HTERT RPE-1 (cell line): ENCODE measurements around the gene PFKM.
"Not testable (repeated sequence)": the region's sequence is repeated elsewhere in the genome, so short reads cannot be mapped to it uniquely, and the experiment has no call there.

ENCODE experiments used
- in situ Hi-C: fragments of 300-500 bp; cut with MboI; formaldehyde crosslinking; loops from 4 replicates; pipeline ENCODE4 v1.14.3; 2020; ENCODE audit warnings: low sequenced_read_pairs

The PFKM gene

GRCh38 chr12:48110691-48111311 is 8.4 kb upstream of the PFKM start:
- in situ Hi-C loops, result no loop called here

- in situ Hi-C loops, result not testable (repeated sequence)
These were observed 7.9 kb upstream of the PFKM start for GRCh38 chr12:48111312-48111693.

GRCh38 chr12:48115957-48116356 is 3.2 kb upstream of the PFKM start:
- in situ Hi-C loops, result no loop called here

- in situ Hi-C loops, result no loop called here
These were observed 786 bp upstream of the PFKM start for GRCh38 chr12:48118284-48118871.

- in situ Hi-C loops, result no loop called here
These were observed 651 bp downstream of the PFKM start for GRCh38 chr12:48119834-48120195.

GRCh38 chr12:48121522-48121921 is 2.4 kb downstream of the PFKM start:
- in situ Hi-C loops, result no loop called here

- in situ Hi-C loops, result no loop called here
These were observed 3.1 kb downstream of the PFKM start for GRCh38 chr12:48122065-48122834.

GRCh38 chr12:48123169-48123568 is 4.0 kb downstream of the PFKM start:
- in situ Hi-C loops, result no loop called here

- in situ Hi-C loops, result not testable (repeated sequence)
These were observed 6.4 kb downstream of the PFKM start for GRCh38 chr12:48125542-48125941.

- in situ Hi-C loops, result no loop called here
These were observed 6.8 kb downstream of the PFKM start for GRCh38 chr12:48125985-48126384.

GRCh38 chr12:48126953-48127630 is 7.9 kb downstream of the PFKM start:
- in situ Hi-C loops, result no loop called here

- in situ Hi-C loops, result no loop called here
These were observed 9.6 kb downstream of the PFKM start for GRCh38 chr12:48128800-48129199.

- in situ Hi-C loops, result no loop called here
These were observed 10.2 kb downstream of the PFKM start for GRCh38 chr12:48129376-48129775.

- in situ Hi-C loops, result no loop called here
These were observed 12.4 kb downstream of the PFKM start for GRCh38 chr12:48131517-48131916.

- in situ Hi-C loops, result no loop called here
These were observed 13.7 kb downstream of the PFKM start for GRCh38 chr12:48132826-48133225.

GRCh38 chr12:48135027-48135426 is 15.9 kb downstream of the PFKM start:
- in situ Hi-C loops, result no loop called here

- in situ Hi-C loops, result no loop called here
These were observed 23.9 kb downstream of the PFKM start for GRCh38 chr12:48142818-48143674.

- in situ Hi-C loops, result no loop called here
These were observed 24.7 kb downstream of the PFKM start for GRCh38 chr12:48143898-48144297.

GRCh38 chr12:48145981-48146380 is 26.8 kb downstream of the PFKM start:
- in situ Hi-C loops, result no loop called here

GRCh38 chr12:48151103-48151771 is 32.1 kb downstream of the PFKM start:
- in situ Hi-C loops, result no loop called here
